ENCODE results near the gene CACNA1C. TPM values are rescaled to one million over a fixed set of nuclear protein-coding genes. Genes with fewer than 3 reads are reported as not detected.

The CACNA1C gene
- total and polyA plus RNA-seq, 2 of the 4 experiments (the other 2 are of a cell fraction): 1.6 to 2.6 TPM

GRCh38 chr12:2019126-2019525 lies 33.7 kb upstream of the CACNA1C start:
- dilution Hi-C loops (cut with HindIII; ENCODE audit: low sequenced_read_pairs, unreplicated experiment): no loop called here
- ChIA-PET CTCF (no interaction called here), POLR2A (ENCODE audit: unreplicated experiment) (no interaction called here)
- Histone ChIP-seq H3K27me3 (ENCODE audit: control insufficient read depth, insufficient read depth, low read length) (peaks cover 23% of the 10 kb centered on the region), H2AK5ac (ENCODE audit: low read depth, low read length) (no peak overlapping the region), H3K4me2 (ENCODE audit: low read depth, low read length) (no peak overlapping the region), H3K36me3 (ENCODE audit: control insufficient read depth, insufficient read depth, low read length) (no peaks in the 10 kb centered on the region), H3K9me1 (ENCODE audit: insufficient read depth, low read length) (peaks cover 7% of the 10 kb centered on the region), H3K4me3 (ENCODE audit: insufficient read depth, low read depth, low read length) (no peak overlapping the region), H3K79me1 (ENCODE audit: low read depth in 1 of 2, low read length in 2 of 2) (no peaks in the 10 kb centered on the region), H3K23ac (ENCODE audit: low read depth, low read length) (no peak overlapping the region), H2BK5ac (ENCODE audit: low read depth, low read length, poor library complexity, severe bottlenecking) (no peak overlapping the region), H2BK20ac (ENCODE audit: low read depth, low read length) (no peak overlapping the region), H2BK15ac (ENCODE audit: low read depth, low read length) (no peak overlapping the region), H3K4me1 (ENCODE audit: control insufficient read depth, insufficient read depth, low read length) (peaks cover 6% of the 10 kb centered on the region; the same call in 1 of the 2 replicates), H3K14ac (replicated peaks; ENCODE audit: low read depth, low read length) (no peak overlapping the region), H2AK9ac (replicated peaks; ENCODE audit: low read depth, low read length, poor library complexity) (no peak overlapping the region), H3K4ac (ENCODE audit: low read depth, low read length) (no peak overlapping the region), H3K9me3 (ENCODE audit: control insufficient read depth, insufficient read depth, low read length) (no peaks in the 10 kb centered on the region), H4K91ac (ENCODE audit: insufficient read depth, low read depth, low read length) (no peak overlapping the region), H2BK120ac (ENCODE audit: low read depth, low read length) (no peak overlapping the region), H4K20me1 (ENCODE audit: insufficient read depth, low read length) (no peaks in the 10 kb centered on the region), H2AFZ (replicated peaks; ENCODE audit: low read length, poor library complexity) (no peak overlapping the region), H3K56ac (ENCODE audit: extremely low read depth, insufficient read depth, low read length) (no peak overlapping the region), H3K27ac (ENCODE audit: insufficient read depth, low read length) (no peak overlapping the region), H4K5ac (ENCODE audit: low read depth, low read length) (no peak overlapping the region), H3K9ac (ENCODE audit: low read depth, low read length) (no peak overlapping the region), H3K18ac (ENCODE audit: low read depth, low read length) (no peak overlapping the region), H4K8ac (ENCODE audit: low read depth in 2 of 2, low read length in 2 of 2) (no peak overlapping the region)
- no peak for DNase-seq
- in situ Hi-C loops (cut with MboI; ENCODE audit: low sequenced_read_pairs): no loop called here
- TF ChIP-seq, protein P1, sequence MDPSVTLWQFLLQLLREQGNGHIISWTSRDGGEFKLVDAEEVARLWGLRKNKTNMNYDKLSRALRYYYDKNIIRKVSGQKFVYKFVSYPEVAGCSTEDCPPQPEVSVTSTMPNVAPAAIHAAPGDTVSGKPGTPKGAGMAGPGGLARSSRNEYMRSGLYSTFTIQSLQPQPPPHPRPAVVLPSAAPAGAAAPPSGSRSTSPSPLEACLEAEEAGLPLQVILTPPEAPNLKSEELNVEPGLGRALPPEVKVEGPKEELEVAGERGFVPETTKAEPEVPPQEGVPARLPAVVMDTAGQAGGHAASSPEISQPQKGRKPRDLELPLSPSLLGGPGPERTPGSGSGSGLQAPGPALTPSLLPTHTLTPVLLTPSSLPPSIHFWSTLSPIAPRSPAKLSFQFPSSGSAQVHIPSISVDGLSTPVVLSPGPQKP (IDR thresholded peaks at IDR 0.05; ENCODE audit: borderline replicate concordance, low read depth, low read length): no peak
- TF ChIP-seq SMC3 (IDR thresholded peaks at IDR 0.05; ENCODE audit: low read depth, low read length) (no peak), USF2 (IDR thresholded peaks at IDR 0.05; ENCODE audit: low read depth, low read length) (no peak), RFX5 (IDR thresholded peaks at IDR 0.05; ENCODE audit: low read depth, low read length) (no peak), RAD21 (IDR thresholded peaks at IDR 0.05; ENCODE audit: low read length) (no peak), FOS (IDR thresholded peaks at IDR 0.05; ENCODE audit: low read depth, low read length) (no peak), NFE2L2 (IDR thresholded peaks at IDR 0.05; ENCODE audit: low read depth, low read length) (no peak), CHD1 (IDR thresholded peaks at IDR 0.05; ENCODE audit: low read depth, low read length) (no peak), BHLHE40 (IDR thresholded peaks at IDR 0.05; ENCODE audit: low read depth, low read length) (no peak), CEBPB (IDR thresholded peaks at IDR 0.05; ENCODE audit: low read depth, low read length) (no peak), MAZ (IDR thresholded peaks at IDR 0.05; ENCODE audit: borderline replicate concordance, low read depth, low read length) (no peak), MAFK (IDR thresholded peaks at IDR 0.05; ENCODE audit: low read depth, low read length) (no peak), MXI1 (IDR thresholded peaks at IDR 0.05; ENCODE audit: borderline replicate concordance, low read depth, low read length) (no peak), RCOR1 (IDR thresholded peaks at IDR 0.05; ENCODE audit: insufficient replicate concordance, low read length) (no peak), POLR2A (IDR thresholded peaks at IDR 0.05; ENCODE audit: low read depth, low read length) (no peak)
- TF ChIP-seq, protein P2, sequence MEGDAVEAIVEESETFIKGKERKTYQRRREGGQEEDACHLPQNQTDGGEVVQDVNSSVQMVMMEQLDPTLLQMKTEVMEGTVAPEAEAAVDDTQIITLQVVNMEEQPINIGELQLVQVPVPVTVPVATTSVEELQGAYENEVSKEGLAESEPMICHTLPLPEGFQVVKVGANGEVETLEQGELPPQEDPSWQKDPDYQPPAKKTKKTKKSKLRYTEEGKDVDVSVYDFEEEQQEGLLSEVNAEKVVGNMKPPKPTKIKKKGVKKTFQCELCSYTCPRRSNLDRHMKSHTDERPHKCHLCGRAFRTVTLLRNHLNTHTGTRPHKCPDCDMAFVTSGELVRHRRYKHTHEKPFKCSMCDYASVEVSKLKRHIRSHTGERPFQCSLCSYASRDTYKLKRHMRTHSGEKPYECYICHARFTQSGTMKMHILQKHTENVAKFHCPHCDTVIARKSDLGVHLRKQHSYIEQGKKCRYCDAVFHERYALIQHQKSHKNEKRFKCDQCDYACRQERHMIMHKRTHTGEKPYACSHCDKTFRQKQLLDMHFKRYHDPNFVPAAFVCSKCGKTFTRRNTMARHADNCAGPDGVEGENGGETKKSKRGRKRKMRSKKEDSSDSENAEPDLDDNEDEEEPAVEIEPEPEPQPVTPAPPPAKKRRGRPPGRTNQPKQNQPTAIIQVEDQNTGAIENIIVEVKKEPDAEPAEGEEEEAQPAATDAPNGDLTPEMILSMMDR (conservative IDR thresholded peaks at IDR 0.05; ENCODE audit: low read depth, low read length): no peak
- WGBS, 2 experiments (ENCODE audit: extremely low coverage in 2 of 2, insufficient read length in 1 of 2): no CpG with 5 or more reads among the region's 2 CpGs
- ATAC-seq (ENCODE audit: low read depth): no peak
- intact Hi-C loops (cut with micrococcal nuclease): no loop called here
- BruUV-seq (replicated peaks): no TSS peak

All from IMR-90 (cell line).